Epithelial cell of proximal tubule (primary cell): ENCODE measurements around the gene RUNX1. TPM values are rescaled to one million over a fixed set of nuclear protein-coding genes. Genes with fewer than 3 reads are reported as not detected.

ENCODE experiments used
- DNase-seq: peaks from one replicate; pipeline ENCODE4 v3.0.0-alpha.2; 2011; ENCODE audit warnings: low read depth
- H3K4me3 ChIP-seq: 2 replicates; pipeline ENCODE4 v1.5.1; 2011; ENCODE audit warnings: low read depth, mild to moderate bottlenecking, low read length
- CTCF ChIP-seq: conservative IDR thresholded peaks from 2 replicates; pipeline ENCODE4 v1.5.1; 2012; ENCODE audit warnings: low read depth, mild to moderate bottlenecking, low read length
- total RNA-seq: library from RNA; depleted of rRNA; stranded (reverse); fragments of >200 nt; gene quantifications from 2 replicates; pipeline ENCODE4 v1.2.3, GENCODE V29; 2015

RUNX1 gene
- total RNA-seq, 1 donor from 2014 or later = 11.3 TPM

DNA sequence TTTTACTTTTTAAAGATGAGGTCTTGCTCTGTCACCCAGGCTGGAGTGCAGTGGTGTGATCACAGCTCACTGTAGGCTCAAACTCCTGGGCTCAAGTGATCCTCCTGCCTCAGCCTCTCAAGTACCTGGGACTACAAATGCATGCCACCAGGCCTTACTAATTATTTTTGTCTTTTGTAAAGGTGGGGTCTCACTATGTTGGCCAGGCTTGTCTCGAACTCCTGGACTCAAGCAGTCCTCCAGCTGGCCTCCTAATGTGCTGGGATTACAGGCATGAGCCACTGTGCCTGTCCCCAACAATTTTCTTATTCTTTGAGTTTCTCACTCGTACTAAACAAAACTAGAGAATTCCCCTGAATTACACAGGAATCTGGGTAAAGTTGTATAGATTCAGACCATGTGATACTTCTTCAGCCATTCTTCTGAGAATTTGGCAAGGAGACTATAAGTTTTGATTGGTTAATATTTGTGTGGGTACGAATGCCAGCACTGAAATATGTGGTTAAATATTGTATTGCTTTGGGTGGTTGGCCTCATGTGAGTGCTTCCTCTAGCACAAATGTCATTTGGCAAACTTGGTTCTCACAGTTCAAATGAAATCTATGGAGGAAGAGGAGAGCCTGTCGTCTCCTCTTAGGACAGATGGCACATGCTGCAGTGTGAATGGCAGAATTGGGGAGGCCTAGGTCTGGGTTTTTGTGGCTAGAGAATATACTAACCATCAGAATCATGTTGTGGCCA, 104.9 kb downstream of the RUNX1 start:
- no peak for TF ChIP-seq CTCF
- DNase-seq = no peak
- H3K4me3 ChIP-seq = no peak overlapping the region

DNA sequence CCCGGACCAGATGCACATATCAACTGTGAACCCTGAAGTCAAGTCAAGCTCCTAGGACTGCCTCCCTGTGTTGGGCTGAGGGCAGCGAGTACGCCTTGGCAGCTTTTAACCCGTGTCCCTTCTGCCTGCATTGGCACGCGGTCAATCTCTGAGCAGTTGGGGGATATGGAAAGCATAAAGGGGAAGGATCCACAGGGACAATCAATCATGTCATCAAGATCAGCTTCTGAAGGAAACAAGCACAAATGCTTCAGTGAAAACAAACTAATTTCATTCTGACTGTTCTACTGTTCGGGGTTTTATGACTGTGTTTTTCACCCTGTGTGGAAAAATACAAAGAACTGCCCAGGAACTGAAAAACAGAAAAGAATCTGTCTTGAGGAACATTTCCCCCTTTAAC, 106.2 kb downstream of the RUNX1 start:
- DNase-seq = no peak
- no peak for TF ChIP-seq CTCF
- H3K4me3 ChIP-seq = no peak overlapping the region

DNA sequence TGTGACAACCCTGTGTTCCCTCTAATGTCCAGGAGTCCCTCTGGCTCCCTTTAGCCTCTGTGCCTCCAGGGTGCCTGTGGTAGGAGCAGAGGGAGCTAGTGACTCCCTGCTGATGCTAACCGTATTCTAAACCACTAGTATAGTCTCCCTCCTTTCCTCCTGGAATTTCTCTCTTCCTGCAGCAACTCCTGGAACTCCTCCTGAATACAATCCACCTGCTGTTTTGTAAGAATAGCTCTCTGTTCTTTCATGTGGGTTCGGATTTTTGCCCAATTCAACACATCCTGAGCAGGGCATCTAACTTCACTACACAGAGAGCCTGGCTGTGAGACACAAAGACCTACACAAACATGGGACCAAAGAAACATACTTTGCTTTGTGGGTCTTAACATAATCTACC, 107.9 kb downstream of the RUNX1 start:
- DNase-seq = no peak
- no peak for TF ChIP-seq CTCF
- no peak overlapping the region for H3K4me3 ChIP-seq

DNA sequence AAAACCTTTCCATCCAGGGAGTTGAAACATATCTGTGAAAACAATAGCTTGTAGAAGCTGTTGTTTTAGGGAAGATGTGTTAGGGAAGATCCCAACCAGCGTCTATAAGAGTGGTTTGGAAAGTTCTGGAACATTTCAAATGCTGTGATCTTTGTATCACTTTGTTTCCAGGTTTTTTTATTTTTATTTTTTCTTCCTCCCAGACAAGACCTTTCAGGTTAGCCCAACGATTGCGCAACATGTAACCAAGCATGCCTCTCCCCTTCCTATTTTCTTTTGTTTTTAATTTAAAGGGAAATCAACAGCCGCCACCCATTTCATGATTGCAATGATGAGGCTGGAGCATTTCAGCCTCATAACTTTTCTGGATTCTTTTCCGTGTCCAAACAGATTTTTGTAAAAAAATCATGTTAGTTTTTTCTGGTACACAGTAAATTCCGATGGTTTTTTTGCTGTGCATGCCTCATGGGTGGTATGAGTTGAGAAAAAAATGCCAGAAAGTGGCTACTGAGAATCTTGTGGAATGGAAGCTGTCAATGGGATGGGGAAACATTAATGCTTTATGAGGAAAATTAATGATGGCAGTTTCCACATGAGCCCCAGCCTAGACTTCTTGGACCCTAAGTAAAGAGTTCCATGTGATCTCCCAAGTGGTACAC, 109.3 kb downstream of the RUNX1 start:
- no peak overlapping the region for H3K4me3 ChIP-seq
- no peak for DNase-seq
- no peak for TF ChIP-seq CTCF

- no peak for DNase-seq
- no peak overlapping the region for H3K4me3 ChIP-seq
- TF ChIP-seq CTCF = no peak
Observed at GRCh38 chr21:34938089-34938764, 110.9 kb downstream of the RUNX1 start.

- no peak overlapping the region for H3K4me3 ChIP-seq
- no peak for TF ChIP-seq CTCF
- no peak for DNase-seq
Observed at GRCh38 chr21:34936883-34937563, 112.1 kb downstream of the RUNX1 start.
